Endodermal cell (in vitro differentiated cells): Measurements from ENCODE around the gene ZMYND8. TPM values are rescaled to one million over a fixed set of nuclear protein-coding genes. Genes with fewer than 3 reads are reported as not detected.

ENCODE experiments used
- DNase-seq: peaks from one replicate; pipeline ENCODE4 v3.0.0-alpha.2; 2017
- H3K27ac ChIP-seq: 2 replicates; pipeline ENCODE4 v1.5.1; 2013; ENCODE audit warnings: mild to moderate bottlenecking, low read depth, low read length, moderate library complexity
- H3K27me3 ChIP-seq: 2 replicates; pipeline ENCODE4 v1.6.1; 2013; ENCODE audit warnings: mild to moderate bottlenecking, low read length, moderate library complexity; ENCODE audit not compliant: insufficient read depth, control insufficient read depth, poor library complexity, severe bottlenecking
- H3K36me3 ChIP-seq: 2 replicates; pipeline ENCODE4 v1.7.0; 2013; ENCODE audit warnings: mild to moderate bottlenecking, low read length, moderate library complexity; ENCODE audit not compliant: control insufficient read depth, insufficient read depth
- H3K4me1 ChIP-seq: one replicate; pipeline ENCODE4 v1.7.0; 2013; ENCODE audit warnings: low read length; ENCODE audit not compliant: control insufficient read depth, insufficient read depth
- H3K4me3 ChIP-seq: 2 replicates; pipeline ENCODE4 v1.5.1; 2013; ENCODE audit warnings: mild to moderate bottlenecking, low read length, moderate library complexity
- H3K9ac ChIP-seq: 2 replicates; pipeline ENCODE4 v1.6.1; 2013; ENCODE audit warnings: mild to moderate bottlenecking, low read length, moderate library complexity; ENCODE audit not compliant: poor library complexity, severe bottlenecking; ENCODE audit errors: extremely low read depth
- H3K9me3 ChIP-seq: 2 replicates; pipeline ENCODE4 v1.6.1; 2013; ENCODE audit warnings: mild to moderate bottlenecking, low read length, moderate library complexity; ENCODE audit not compliant: control insufficient read depth
- H3K27ac Mint-ChIP-seq: 2 replicates; pipeline ENCODE4 v1.8.0; 2020; ENCODE audit warnings: mixed read lengths
- H3K27me3 Mint-ChIP-seq: 2 replicates; pipeline ENCODE4 v1.8.0; 2021; ENCODE audit warnings: mild to moderate bottlenecking, mixed read lengths; ENCODE audit not compliant: insufficient read depth
- H3K36me3 Mint-ChIP-seq: 2 replicates; pipeline ENCODE4 v1.8.0; 2020; ENCODE audit warnings: low read depth, mixed read lengths
- H3K4me1 Mint-ChIP-seq: 2 replicates; pipeline ENCODE4 v1.8.0; 2020; ENCODE audit warnings: mixed read lengths
- H3K4me3 Mint-ChIP-seq: 2 replicates; pipeline ENCODE4 v1.8.0; 2020; ENCODE audit warnings: mild to moderate bottlenecking, moderate library complexity, mixed read lengths
- H3K9me3 Mint-ChIP-seq: 2 replicates; pipeline ENCODE4 v1.8.0; 2020; ENCODE audit warnings: mild to moderate bottlenecking, mixed read lengths
- WGBS, 2 experiments: methylation state at CpG; one replicate each; pipeline versions ENCODE4 v1.1.5 to v1.1.7; 2013; ENCODE audit warnings: missing lambda C conversion rate in 2 of 2, mixed read lengths in 1 of 2; ENCODE audit not compliant: insufficient coverage in 1 of 2, insufficient read length in 1 of 2; 5-methylcytosine and 5-hydroxymethylcytosine counted together
- total RNA-seq, 2 donors: library from RNA; stranded (reverse); fragmentation: NEBNext Ultra II Directional in 1 of 2; extraction: Animal tissue kit (Norgen Biotek cat#: 25700) in 1 of 2; gene quantifications; 2 replicates in 1 of 2; 3 replicates in 1 of 2; pipeline ENCODE4 v1.2.1, GENCODE V29; 2021
- TF ChIP-seq, protein P1 (sequence below): fragments of 200-600 bp; sonication (generic); conservative IDR thresholded peaks from 2 replicates; pipeline ENCODE4 v1.5.0; 2021; ENCODE audit warnings: antibody characterized with exemption, mild to moderate bottlenecking

Gene ZMYND8
- total RNA-seq, 2 donors from 2014 or later: 85.0 to 99.9 TPM

GRCh38 chr20:47253872-47254271 lies 102.6 kb downstream of the ZMYND8 start:
- Histone ChIP-seq H3K9ac (no peak overlapping the region), H3K27ac (no peak overlapping the region), H3K36me3 (peaks cover 80% of the 10 kb centered on the region), H3K27me3 (no peaks in the 10 kb centered on the region), H3K9me3 (no peaks in the 10 kb centered on the region), H3K4me3 (no peak overlapping the region), H3K4me1 (no peaks in the 10 kb centered on the region)
- WGBS, 2 experiments: 95 to 96% methylated on average over 6 of the region's 6 CpGs
- no peak overlapping the region for H3K4me3 Mint-ChIP-seq
- TF ChIP-seq, protein P1, sequence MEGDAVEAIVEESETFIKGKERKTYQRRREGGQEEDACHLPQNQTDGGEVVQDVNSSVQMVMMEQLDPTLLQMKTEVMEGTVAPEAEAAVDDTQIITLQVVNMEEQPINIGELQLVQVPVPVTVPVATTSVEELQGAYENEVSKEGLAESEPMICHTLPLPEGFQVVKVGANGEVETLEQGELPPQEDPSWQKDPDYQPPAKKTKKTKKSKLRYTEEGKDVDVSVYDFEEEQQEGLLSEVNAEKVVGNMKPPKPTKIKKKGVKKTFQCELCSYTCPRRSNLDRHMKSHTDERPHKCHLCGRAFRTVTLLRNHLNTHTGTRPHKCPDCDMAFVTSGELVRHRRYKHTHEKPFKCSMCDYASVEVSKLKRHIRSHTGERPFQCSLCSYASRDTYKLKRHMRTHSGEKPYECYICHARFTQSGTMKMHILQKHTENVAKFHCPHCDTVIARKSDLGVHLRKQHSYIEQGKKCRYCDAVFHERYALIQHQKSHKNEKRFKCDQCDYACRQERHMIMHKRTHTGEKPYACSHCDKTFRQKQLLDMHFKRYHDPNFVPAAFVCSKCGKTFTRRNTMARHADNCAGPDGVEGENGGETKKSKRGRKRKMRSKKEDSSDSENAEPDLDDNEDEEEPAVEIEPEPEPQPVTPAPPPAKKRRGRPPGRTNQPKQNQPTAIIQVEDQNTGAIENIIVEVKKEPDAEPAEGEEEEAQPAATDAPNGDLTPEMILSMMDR: no peak
- peaks cover 68% of the 10 kb centered on the region for H3K36me3 Mint-ChIP-seq
- no peak for DNase-seq
- no peaks in the 10 kb centered on the region for H3K4me1 Mint-ChIP-seq
- peak overlapping the region; percentile 42 for H3K27ac Mint-ChIP-seq
- H3K9me3 Mint-ChIP-seq: no peaks in the 10 kb centered on the region
- H3K27me3 Mint-ChIP-seq: no peaks in the 10 kb centered on the region

DNA sequence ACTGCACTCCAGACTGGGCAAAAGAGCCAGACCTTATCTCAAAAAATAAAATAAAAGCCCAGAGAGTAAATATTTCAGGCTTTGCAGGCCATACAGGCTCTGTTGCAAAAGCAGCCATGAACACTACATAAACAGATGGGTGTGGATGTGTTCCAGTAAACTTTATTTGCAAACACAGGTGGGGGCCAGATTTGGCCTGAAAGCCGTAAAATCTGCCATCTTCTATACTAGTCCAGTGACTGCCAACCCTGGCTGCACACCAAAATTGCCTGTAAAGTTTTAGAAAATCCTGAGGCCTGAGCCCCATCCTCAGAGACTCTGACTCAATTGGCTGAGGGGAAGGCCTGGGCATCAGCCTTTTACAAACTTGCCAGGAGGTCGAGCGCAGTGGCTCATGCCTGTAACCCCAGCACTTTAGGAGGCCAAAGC lies 103.6 kb downstream of the ZMYND8 start:
- H3K4me1 Mint-ChIP-seq: no peaks in the 10 kb centered on the region
- no peak overlapping the region for H3K4me3 Mint-ChIP-seq
- Histone ChIP-seq H3K27ac (no peak overlapping the region), H3K27me3 (no peaks in the 10 kb centered on the region), H3K4me1 (no peaks in the 10 kb centered on the region), H3K36me3 (peaks cover 80% of the 10 kb centered on the region), H3K4me3 (no peak overlapping the region), H3K9ac (no peak overlapping the region), H3K9me3 (no peaks in the 10 kb centered on the region)
- H3K36me3 Mint-ChIP-seq: peaks cover 69% of the 10 kb centered on the region
- H3K9me3 Mint-ChIP-seq: no peaks in the 10 kb centered on the region
- no peak for DNase-seq
- H3K27me3 Mint-ChIP-seq: no peaks in the 10 kb centered on the region
- TF ChIP-seq, protein P1: no peak
- H3K27ac Mint-ChIP-seq: no peak overlapping the region
- WGBS, 2 experiments: 93 to 99% methylated on average over 2 to 3 of the region's 3 CpGs

- Mint-ChIP-seq H3K4me3 (no peak overlapping the region), H3K36me3 (peaks cover 73% of the 10 kb centered on the region), H3K27me3 (no peaks in the 10 kb centered on the region), H3K9me3 (no peaks in the 10 kb centered on the region), H3K27ac (peak overlapping the region; percentile 74), H3K4me1 (no peaks in the 10 kb centered on the region)
- no peak overlapping the region for H3K4me3 ChIP-seq
- H3K9ac ChIP-seq: no peak overlapping the region
- no peaks in the 10 kb centered on the region for H3K9me3 ChIP-seq
- H3K27ac ChIP-seq: no peak overlapping the region
- H3K36me3 ChIP-seq: peaks cover 82% of the 10 kb centered on the region
- WGBS, 2 experiments: 96 to 98% methylated on average over 8 to 18 of the region's 19 CpGs
- DNase-seq: no peak
- H3K27me3 ChIP-seq: no peaks in the 10 kb centered on the region
- TF ChIP-seq, protein P1: no peak
- no peaks in the 10 kb centered on the region for H3K4me1 ChIP-seq
Observed at GRCh38 chr20:47251154-47252020, 105.1 kb downstream of the ZMYND8 start.
